Endothelial cell of hepatic sinusoid (primary cell): ENCODE measurements around the gene KANK2.

Source experiments
- in situ Hi-C: cut with HindIII; loops from 2 replicates; pipeline ENCODE4 v1.10.0; 2017; ENCODE audit warnings: low sequenced_read_pairs

KANK2 gene

DNA sequence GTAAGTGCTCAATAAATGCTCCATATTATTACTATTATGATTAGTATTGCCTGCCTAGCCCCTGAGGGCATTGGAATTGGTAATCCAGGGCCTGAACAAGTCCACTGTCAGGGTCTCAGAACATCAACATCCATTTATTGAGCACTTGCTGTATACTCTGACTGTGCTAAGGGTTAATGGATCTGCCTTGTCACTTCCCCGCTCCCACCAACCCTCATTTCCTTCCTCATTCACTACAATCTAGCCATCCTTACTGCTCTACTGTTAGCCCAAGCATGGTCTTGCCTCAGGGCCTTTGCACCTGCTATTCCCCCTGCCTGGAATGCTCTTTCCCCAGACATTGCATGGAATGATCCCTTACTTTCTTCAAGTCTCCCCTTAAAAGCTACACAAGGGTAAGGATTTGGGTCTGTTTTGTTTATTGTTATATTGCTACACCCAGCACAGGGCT is 29.4 kb upstream of the KANK2 start:
- in situ Hi-C loops, result no loop called here

DNA sequence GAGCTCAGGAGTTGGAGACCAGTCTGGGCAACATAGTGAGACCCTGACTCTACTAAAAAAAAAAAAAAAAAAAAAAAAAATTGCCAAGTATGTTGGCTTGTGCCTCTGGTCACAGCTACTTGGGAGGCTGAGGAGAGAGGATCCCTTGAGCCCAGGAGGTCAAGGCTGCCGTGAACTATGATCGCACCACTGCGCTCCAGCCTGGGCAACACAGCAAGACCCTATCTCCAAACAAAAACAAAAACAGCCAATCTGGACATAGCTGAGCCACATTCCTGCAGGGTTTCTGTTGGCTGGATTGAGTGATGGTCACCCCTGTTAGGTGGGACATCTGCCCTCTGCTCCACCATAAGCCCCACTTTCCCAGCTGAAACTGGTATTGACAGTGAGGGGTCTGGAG is 28.5 kb upstream of the KANK2 start:
- in situ Hi-C loops, result no loop called here

DNA sequence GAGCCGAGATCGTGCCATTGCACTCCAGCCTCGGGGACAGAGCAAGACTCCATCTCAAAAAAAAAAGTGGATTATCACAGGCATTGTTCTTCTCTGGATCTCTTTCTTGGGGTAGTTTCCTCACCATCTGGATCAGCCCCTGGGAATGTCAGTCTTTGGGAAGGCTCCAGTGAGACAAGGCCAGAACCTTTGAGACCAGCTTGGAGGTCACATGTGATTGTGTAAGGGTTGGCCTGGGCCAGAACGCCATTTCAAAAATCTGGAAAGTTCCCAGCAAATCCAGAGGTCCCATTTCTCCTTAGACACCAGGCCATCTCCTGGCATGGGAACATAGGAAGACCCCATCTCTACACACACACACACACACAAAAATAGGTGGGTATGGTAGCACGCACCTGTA is 27.8 kb upstream of the KANK2 start:
- in situ Hi-C loops, result no loop called here

DNA sequence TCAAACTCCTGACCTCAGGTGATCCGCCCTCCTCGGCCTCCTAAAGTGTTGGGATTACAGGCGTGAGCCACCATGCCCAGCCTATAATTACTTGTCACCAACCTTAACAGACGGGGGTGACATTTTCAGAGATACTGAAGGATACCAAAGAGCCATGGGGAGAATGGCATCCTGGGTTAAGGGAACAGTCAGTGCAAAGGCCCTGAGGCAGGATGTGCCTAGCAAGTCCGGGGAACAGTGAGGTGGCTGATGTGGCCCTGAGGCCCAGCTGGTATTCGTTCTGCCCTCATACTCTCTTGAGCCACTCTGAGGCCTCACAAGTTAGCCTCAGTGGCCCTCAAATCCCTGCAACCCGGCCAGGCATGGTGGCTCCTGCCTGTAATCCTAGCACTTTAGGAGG is 27.1 kb upstream of the KANK2 start:
- in situ Hi-C loops, result no loop called here

DNA sequence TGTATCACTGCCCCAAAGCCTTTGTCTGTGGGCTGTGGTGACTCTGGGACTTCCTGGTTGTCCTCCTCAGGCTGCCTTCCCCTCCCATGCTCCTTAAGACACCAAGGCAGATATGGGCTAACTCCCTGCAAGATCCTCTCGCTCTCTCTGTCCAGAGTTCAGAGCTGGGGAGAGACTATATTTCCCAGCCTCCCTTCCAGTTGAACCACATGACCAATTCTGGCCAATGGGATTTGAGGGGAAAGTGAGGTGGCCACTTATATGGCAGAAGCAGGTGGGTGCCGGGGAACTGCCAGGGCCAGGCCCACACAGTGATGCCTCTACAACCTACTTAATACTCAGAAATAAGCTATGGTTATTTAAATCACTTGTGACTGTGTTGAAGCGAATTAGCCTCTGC is 25.9 kb upstream of the KANK2 start:
- in situ Hi-C loops, result no loop called here

DNA sequence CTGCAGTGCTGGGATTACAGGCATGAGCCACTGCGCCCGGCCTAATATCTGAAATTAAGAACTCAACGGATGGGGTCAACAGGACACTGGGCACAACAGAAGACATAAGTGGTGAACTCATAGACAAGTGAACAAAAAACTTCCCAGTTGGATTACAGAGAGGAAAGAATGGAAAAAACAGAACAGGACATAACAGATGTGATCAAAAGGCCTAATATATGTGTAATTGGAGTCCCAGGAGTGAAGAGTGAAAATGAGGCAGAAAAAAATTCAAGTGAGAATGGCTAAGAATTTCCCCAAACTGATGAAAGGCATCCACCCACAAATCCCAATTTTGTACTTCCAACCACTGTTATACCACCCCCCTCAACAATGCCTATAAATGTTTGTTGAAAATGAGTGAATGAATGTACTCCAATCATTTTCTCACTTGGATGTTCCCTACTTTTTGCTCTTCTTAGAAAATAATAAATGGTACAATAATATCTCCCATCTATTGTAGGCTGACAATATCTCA is 23.8 kb upstream of the KANK2 start:
- in situ Hi-C loops, result no loop called here

DNA sequence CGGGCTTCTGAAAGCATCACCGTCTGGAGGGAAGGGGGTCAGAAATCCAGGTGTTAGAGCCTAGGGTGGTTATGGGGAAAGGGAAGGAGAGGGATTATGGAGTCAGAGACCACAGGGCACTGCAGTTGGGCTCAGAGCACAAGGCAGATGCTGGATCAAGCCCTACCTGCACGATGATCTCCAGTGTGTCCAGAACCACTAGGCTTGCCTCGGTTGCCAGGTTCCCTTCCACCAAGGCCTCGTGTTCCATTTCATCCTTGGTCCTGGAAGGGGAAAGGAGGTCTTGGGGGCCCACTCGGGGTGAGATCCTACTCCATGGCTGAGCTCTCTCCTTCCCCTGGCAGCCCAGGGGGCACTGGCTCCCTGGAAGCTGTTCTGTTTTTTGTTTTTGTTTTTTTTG is 17.0 kb upstream of the KANK2 start:
- in situ Hi-C loops, result no loop called here

DNA sequence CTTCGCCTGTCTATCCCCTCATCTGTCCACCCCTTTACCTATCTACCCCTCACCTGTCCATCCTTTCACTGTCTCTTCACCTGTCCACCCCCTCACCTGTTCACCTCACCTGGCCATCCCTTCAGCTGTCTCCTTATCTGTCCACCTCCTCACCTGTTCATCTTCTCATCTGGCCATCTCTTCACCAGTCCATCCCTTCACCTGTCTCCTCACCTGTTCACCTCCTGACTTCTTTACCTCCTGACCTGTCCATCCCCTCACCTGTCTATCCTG is 13.2 kb upstream of the KANK2 start:
- in situ Hi-C loops, result no loop called here

DNA sequence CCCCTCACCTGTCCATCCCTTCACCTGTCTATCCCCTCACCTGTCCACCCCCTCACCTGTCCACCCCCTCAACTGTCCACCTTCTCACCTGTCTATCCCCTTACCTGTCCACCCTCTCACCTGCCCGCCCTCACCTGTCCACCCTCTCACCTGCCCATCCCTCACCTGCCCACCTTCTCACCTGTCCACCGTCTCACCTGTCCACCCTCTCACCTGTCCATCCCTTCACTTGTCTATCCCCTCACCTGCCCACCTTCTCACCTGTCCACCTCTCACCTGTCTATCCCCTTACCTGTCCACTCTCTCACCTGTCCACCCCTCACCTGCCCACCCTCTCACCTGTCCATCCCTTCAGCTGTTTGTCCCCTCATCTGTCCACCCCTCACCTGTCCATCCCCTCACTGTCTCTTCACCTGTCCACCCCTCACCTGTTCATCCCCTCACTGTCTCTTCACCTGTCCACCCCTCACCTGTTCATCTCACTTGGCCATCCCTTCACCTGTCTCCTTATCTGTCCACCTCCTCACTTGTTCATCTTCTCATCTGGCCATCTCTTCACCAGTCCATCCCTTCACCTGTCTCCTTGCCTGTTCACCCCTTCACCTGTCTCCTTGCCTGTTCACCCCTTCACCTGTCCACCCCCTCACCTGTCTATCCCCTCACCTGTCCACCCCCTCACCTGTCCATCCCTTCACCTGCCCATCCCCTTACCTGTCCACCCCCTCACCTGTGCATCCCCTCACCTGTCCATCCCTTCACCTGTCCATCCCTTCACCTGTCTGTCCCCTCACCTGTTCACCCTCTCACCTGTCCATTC is 12.7 kb upstream of the KANK2 start:
- in situ Hi-C loops, result no loop called here

DNA sequence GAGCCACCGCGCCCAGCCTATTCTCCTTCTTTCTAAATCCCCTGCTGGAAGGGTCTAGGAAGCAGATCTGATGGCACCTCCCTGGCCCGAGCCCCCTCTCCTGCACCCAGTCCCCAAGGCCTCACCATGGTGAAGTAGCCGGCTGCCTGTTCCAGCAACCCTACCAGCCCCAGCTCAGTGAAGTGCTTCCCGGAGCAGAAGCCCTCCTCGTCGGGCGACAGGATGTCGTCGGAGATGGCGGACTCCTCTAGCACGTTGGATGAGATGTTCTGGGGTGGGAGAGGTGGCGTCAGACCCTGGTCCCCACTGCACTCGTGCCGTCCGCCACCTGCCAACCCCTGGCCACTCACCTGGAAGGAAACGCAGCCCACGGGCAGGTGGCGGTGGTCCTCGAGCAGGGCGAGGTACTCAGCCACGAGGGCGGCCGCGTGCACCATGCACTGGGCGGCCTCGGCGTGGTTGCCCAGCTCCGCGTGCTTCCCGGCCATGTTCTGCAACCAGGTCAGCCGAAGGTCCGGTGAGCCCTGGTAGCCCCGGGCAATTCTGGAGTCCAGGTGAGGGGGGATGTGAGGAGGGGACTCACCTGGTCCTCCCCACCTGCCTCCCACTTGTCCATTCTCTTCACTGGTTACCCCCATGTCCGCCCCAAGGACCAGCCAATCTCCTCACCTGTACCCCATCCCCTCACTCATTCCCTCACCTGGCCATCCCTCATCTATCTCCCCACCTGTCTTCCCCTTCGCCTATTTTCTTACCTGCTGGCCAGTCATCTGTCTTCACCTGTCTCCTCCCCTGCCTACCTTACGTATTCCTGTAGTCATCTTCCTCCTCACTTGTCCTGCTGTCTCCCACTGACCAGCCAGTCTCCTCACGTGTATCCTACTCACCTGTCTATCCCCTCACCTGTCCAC is 11.5 kb upstream of the KANK2 start:
- in situ Hi-C loops, result no loop called here

DNA sequence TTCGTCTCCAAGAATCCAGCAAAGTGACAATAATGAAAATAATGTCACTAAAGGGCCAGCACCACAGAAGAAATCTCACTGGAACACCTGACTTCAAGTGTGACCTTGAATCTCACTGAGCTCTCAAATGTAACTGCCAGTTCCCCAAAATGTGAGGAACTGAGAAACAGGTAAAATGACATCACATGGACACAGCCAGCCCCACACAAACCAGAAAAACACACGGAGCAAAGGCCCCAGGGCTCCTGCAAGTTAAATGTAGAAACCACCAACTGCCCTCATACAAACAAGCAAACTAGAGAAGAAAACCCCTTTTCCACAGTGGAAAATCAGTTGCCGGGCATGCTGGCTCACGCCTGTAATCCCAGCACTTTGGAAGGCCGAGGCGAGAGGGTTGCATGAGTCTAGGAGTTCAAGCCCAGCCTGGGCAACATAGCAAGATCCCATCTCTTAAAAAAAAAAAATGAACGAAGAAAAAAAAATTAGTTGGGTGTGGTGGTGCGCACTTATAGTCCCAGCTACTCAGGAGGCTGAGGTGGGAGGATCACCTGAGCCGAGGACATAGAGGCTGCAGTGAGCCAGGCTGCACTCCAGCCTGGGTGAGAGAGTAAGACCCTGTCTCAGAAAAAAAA is 8.7 kb upstream of the KANK2 start:
- in situ Hi-C loops, result no loop called here

DNA sequence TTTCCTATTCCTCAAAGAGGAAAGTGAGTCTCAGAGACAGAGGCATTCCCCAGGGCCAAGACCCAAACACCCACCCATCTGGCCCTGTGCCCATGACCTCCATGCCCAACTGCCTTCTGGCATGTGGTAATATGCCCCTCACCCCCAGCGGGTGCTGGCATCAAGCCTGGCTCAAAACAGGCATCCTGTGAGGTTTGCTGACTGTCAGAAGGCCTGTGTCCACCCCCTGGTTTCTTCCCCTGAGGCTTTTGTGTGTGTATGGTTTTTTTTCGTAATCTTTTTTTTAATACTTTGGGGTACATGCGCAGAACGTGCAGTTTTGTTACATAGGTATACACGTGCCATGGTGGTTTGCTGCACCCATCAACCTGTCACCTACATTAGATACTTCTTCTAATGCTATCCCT is 7.6 kb upstream of the KANK2 start:
- in situ Hi-C loops, result no loop called here

DNA sequence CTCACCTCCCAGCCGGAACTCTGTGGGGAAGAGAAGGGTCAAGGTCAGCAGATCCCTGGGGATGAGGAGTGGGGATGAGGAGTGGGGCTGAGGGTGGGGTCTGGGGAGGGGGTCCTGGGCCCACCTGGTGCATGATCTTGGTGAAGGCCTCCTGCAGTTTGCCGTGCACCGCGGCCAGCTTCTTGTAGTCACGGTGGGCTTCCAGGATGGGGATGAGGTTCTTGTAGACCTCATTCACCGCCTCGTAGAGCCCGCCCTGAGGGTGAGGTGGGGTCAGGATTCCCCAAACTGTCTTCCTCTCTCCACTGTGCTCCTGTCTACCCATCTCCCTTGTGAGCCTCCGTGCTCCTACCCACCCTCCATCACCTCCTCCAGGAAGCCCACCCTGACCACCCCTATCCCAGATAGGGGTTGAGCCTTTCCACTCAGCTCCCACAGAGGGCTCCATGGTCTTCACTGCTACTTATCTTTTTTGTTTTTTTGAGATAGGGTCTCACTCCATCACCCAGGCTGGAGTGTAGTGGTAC is 6.8 kb upstream of the KANK2 start:
- in situ Hi-C loops, result no loop called here

DNA sequence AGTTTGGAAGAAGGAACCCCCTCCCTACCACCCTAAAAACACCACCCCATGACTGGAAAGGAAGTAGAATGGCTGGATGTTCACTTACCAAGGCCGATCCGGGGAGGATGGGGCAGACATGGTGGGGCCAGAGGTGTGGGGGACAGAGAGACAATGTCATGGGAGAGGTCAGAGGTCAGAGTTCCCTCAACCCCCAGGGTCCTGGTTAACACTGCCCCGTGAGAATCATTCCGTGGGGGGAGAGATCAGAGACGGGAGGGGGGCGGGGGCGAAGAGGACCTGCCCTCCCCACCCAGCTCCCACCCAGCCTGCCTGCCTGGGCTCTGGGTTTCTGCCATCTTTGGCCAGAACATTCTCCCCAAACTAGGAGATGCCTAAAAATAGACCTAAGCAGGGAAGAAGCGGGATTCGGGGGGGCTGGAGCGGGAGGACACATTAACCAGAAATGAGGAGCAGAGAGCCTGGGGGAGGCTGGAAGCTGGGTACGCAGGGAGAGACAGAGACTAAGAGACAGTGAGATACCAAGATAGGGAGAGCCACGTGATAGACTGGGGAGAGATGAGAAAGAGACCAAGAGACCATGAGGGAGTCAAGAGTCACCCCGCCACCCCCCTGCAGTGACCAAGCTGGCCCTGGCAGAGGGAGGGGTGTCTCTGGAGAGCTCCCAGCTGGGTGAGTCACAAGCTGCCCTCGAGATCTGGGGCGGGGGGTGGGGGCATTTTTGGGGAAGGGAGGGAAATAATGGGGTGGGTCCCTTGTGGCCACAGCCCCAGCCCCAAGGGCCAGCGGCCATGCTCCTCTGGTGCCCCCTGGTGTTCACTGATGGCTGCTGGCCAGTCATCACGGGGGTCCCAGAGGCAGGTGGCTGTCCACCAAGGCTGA is 6.1 kb upstream of the KANK2 start:
- in situ Hi-C loops, result no loop called here

DNA sequence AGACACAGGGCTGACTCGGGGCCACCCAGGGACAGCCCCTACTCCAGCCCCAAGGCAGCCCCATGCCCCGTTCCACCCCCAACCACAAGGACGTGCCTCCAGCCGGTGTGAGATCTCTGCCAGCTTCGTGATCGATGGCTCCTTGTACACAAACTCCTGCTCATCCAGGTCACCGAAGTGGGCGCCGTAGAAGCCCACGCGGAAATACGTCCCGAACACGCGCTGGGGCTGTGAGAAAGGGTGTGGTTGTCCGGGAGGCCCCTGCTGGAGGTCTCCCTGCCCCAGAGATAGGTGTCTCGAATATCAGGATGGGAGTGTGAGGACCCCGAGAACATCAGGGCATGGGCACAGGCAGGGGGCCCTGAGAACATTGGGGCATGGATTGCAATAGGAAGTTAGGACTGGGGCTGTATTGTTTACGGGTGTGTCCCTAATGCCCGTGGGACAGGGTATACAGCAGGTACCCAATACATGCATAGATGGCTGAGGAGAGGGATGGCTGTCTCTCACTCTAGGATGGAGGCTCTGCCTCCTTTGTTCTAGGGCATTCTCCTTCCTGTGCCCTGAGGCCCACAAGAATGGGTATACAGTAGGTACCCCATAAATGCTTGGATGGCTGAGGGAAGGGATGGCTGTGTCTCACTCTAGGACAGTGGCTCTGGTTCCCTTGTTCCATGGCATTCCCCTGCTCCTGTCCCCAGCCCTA is 5.3 kb upstream of the KANK2 start:
- in situ Hi-C loops, result no loop called here

DNA sequence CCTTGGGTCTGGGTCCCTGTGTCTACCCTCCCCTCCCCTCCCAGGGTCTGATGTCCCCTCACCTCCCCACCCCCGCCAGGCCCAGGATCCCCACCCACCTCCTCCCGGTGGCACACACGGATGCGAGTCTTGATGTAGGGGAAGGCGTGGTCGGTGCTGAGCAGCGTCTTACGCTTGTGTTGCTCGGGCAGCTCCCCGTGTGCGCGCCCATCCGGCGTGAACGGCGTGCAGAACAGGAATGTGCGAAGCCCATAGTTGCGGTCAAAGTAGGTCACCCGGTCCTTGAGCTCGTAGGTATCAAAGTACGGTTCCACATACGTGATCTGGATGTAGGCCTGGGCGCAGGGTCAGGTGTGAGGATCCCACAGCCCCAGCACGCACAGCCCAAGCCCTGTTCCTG is 4.4 kb upstream of the KANK2 start:
- in situ Hi-C loops, result no loop called here

DNA sequence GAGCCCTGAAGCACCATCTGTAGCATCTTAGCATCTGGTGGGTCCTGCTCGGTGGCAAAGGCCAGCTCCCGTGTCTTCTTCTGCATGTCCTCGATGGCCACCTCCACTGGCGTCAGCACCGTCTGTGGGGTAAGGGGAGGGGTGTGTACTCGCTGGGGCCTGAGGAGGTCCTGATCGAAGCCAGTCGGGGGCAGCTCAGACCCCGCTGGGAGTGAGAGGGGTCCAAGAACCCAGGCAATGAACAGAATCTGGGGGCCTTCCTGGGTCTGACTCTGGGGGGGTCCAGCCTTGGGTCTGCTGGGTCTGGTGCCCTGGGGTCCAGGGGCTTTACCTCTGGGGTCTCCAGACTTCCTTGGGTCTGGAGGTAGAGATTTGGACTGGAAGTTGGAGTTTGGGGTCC is 3.6 kb upstream of the KANK2 start:
- in situ Hi-C loops, result no loop called here

DNA sequence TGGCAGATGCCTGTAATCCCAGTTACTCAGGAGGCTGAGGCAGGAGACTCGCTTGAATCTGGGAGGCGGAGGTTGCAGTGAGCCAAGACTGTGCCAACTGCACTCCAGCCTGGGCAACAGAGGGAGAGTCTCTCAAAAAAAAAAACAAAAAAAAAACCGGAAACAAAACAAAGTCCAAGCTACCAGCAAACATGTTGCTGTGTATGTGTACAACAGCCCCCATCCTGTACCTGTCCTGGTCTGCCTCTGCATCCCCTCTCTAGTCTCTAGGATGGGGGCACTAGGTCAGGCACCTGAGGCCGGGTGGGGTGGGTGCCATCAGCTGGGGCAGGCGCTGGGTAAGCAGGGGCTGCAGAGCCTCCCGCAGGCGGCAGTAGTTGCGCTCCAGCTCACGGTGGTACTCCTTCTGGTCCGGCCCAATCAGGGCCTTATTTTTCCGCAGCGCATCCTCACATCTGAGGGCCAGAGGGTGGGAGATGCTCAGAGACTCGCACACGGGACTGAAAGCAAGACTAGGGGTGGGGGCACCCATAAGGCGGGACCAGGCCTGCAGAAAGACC is 2.8 kb upstream of the KANK2 start:
- in situ Hi-C loops, result no loop called here

DNA sequence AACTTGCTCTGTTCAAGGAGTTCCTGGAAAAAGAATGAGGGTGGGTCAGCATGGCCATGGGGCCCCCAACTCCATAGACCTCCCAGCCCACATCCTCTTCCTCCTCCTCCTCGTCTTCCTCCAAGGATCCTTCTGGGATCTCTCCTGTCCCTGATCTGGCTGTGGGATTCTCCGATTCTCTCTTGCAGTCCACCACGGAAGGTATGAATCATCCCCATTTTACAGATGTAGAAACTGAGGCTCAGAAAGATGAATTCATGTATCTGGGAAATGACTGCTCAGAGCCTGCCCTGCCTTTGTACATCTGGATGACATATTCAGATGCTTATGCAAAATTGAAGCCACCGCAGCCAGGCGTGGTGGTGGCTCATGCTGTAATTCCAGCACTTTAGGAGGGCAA is 2.2 kb upstream of the KANK2 start:
- in situ Hi-C loops, result no loop called here
